CD4-positive, alpha-beta T cell treated with Interferon gamma for 1 hour (primary cell): Measurements from ENCODE around the gene PLA2G2D.

Source experiments
- DNase-seq: peaks from one replicate; pipeline ENCODE4 v3.0.0-alpha.2; 2020

PLA2G2D gene

DNA sequence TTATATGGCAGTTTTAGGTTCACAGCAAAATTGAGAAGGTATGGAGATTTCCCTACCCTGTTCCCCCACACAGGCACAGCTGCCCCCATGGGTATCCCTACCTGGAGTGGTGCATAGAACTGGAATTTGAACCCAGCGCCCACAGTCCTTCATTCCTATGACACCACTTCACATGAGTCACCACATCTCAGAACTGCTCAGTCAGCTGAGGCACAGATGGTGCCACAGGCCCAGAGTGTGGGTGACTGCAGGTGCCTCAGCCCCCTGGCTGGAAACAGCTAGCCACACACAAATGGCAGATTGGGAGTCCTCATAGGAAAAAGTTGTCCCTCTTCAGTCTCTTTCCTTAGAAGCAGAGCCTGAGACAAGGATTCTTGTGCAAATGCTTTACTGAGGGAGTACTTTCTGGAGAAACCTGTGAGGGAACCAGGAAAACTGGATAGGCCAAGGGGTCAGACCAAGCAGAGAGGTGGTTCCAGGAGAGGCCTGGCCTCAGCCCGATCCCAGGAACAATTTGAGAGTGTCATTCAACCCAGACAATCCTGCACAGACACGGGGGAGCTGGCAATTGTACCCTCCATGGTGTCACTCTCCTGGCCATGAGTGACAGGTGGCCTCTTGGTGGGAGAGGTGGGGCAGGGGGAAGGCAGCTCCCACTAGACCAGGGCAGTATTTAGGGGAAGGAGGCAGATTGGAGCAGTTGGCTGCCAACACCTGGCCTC is 6.9 kb downstream of the PLA2G2D start:
- DNase-seq: no peak

DNA sequence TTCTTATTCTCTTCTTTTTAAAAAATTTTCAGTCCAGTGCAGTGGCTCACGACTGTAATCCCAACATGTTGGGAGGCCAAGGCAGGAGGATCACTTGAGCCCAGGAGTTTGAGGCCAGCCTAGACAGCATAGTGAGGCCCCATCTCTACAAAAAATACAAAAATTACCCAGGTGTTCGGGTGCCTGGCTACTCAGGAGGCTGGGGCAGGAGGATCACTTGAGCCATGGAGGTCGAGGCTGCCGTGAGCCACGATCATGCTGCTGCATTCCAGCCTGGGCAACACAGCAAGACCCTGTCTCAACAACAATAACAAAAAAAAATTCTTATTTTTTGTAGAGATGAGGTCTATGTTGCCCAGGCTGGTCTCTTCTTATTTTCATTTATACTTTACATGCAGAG is 7.9 kb downstream of the PLA2G2D start:
- DNase-seq: no peak

DNA sequence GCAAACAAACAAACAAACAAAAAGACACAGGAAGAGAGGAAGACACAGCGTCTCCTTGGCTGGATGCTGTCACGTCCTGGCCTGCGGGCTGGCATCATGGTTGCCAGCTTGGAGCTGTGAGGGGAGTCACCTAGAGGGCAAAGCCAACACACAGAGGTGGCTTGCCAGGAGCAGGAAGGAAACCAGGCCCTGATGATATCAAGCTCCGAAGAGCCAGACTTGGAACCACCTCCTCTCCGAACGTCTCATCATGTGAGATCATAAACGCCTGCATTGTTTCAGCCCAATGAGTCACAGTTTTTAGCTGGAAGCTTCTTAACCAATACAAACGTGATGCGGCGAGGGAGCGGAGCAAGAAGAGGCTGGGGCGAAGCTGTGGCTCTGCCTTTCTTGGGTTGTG is 8.7 kb downstream of the PLA2G2D start:
- no peak for DNase-seq

- DNase-seq: no peak
Observed at GRCh38 chr1:20109223-20109856, 10.0 kb downstream of the PLA2G2D start.

DNA sequence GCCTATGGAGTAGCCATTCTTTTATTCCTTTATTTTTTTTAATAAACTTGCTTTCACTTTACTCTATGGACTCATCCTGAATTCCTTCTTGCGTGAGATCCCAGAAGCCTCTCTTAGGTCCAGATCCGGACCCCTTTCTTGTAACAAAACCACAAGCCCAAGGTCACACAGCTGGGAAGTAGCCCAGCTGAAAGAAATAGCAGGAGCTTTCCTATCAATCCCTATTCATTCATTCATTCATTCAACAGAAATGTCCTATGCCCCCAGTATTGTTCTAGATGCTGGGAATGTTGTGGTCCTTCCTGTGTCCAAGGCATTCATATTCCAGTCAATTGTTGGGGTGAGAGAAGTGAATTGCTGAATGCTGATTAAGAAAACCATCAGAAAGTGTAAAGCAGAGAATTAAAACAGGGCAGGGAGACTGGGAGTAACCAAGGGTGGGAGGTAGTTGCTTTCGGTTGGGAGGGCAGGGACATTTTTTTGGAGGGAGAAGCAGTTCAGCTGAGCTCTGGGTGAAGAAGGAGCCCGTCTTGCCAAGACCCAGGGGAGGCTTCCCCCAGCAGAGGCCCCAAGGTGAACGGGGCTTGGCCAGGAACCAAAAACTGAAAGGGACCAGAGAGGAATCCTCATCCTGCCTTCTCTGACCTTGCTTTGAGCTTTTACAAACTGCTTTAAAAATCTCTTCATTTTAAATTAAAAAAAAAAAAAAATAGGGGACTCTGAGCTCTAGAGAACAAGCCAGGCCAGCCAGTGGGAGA is 10.8 kb downstream of the PLA2G2D start:
- DNase-seq: no peak

- DNase-seq: no peak
Observed at GRCh38 chr1:20107796-20108195, 11.5 kb downstream of the PLA2G2D start.

DNA sequence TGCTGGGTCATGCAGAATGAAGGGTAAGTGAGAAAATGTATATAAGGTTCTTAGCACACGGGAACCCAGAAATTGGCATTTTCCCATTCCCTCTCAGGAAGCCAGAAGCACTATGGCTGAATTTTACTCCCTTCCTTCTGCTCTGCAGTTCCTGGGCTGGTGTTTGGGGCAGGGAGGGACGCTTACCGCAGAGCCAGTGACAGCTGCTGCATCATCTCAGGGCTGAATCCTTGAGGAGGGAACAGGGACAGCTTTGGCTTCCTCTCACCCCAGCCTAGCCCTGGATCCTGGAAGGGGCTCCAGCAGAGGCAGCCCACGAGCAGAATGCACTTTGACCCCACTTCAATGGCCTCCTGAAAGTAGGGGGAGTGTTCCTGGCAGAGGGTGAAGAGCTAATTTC is 12.0 kb downstream of the PLA2G2D start:
- no peak for DNase-seq

DNA sequence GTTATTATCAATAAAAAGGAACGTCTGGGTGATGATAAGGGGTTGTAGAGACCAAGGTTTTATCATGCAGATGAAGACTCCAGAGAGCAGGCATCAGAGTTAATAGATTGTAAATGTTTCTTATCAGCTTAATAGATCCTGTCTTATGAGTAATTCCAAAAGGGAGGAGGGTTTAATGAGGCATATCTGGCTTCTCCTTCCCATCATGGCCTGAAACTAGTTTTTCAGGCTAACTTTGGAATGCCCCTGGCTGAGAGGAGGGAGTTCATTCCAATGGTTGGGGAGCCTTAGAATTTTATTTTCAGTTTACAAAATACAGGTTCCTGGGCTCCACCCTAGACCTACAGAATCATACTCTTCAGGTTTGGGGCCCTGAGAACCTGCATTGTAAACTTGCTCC is 13.5 kb downstream of the PLA2G2D start:
- DNase-seq: no peak

GRCh38 chr1:20102875-20103274 is 16.5 kb downstream of the PLA2G2D start:
- no peak for DNase-seq

DNA sequence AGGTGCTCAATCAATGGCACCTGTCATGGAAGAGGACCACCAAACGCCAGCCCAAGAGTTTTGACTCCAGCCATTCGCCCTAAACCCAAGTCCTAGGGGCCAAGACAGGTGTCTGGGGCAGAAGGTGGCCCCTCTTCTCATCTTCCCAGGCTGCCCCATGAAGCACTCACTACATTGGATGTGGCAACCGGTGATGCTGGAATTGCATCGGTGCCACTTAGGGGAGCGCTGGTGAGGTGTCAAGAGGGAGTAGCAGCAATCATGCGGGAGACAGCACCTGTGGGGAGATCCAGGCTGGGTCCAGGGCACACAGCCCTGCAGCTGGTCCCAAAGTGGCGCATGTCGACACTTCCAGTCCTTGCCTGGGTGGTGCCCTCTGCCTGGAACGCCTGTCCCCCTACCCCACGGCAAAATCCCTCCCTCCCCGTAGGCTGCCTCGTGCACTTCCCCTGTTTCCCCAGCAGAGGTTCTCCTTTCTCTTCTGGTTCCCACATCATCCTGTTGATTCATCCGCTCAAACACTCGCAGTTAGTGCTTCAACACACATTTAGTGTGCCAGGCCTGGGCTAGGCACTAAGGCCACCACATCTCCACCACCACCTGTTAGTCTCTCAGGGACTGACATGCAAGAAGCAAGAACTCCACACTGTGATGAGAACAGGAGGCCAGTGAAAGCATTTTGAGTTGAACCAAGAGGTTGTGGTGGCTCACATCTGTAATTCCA is 18.5 kb downstream of the PLA2G2D start:
- peak; percentile 40 for DNase-seq

DNA sequence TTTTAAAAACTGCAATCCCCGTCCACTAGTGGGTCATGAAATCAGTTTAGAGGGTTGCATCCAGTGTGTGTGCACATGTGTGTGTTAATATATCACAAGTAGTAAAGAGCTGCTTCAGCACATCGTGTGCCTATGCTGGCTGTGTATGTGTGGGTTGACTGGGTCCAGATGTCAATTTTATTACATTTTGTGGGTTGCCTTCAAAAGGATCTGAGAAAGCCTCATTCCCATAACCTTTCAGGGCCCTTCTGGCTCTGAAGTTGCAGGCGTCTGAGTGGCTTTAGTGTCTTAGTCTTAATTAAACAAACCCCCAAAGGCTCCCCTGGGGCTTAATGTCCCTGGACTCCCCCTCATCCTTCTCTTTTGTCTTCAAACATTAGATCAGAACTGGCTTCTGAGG is 19.8 kb downstream of the PLA2G2D start:
- DNase-seq: no peak

GRCh38 chr1:20096840-20097447 is 22.4 kb downstream of the PLA2G2D start:
- no peak for DNase-seq

DNA sequence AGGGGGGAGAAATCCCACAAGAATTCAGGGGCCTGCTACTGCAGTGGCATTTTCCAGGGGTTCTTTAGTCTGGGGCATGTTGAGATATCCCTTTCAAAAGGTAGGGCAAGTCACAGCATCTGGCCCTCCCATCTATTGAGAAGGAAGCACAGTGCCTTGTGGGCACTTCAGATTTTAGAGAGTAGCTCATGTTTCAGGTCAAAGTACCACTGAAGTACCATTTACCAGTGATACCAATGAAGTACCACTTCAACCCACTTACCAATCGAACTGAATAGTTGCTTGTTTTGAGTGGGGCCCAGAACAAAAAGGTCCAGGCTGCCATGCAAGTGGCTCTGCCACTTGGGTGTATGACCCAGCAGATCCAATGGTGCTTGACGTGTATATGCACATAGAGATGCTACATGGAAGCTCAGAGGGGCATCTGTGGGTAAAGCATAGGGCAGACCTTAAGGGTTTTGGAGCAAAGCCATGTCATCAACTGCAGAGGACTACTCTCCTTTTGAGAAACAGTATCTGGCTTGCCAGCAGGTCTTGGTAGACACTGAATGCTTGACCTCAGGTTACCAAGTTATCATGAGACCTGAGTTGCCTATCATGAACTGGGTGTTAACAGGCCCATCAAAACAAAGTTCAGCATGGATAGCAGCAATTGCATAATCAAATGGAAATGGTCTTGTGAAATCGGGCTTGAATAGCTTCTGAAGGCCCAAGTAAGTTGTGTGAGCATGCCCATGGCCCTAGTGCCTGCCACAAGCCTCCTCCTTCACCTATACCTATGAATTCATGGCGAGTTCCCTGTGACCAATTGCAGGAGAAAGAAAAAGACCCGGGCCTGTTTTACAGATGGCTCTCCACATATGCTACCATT is 23.5 kb downstream of the PLA2G2D start:
- no peak for DNase-seq

DNA sequence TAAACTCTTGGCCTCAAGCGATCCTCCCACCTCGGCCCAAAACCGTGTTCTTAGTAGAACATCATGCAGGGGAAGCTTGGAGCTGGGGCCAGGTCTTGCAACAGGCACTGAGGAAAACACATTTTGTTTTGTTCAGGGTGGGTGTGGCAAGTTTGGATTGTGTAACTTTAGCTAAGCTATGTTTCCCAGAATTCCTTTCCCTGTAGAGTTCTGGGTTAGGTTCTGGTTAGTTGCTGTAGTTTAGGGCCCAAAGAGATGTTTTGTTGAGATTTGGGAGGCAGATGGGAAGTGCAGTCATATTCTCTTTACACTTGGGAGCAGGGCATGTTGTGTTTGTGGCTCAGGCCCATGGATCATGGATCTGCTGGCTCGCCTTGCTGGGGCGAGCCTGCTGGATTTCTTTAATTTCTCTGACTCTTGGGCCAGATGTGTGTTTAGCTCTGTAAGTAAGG is 25.4 kb downstream of the PLA2G2D start:
- no peak for DNase-seq

- DNase-seq: no peak
Observed at GRCh38 chr1:20093303-20093702, 26.0 kb downstream of the PLA2G2D start.

GRCh38 chr1:20090641-20091040 is 28.7 kb downstream of the PLA2G2D start:
- DNase-seq: no peak

- DNase-seq: no peak
Observed at GRCh38 chr1:20090119-20090518, 29.2 kb downstream of the PLA2G2D start.

- DNase-seq: no peak
Observed at GRCh38 chr1:20089328-20090077, 29.8 kb downstream of the PLA2G2D start.

- DNase-seq: no peak
Observed at GRCh38 chr1:20087668-20088067, 31.7 kb downstream of the PLA2G2D start.

DNA sequence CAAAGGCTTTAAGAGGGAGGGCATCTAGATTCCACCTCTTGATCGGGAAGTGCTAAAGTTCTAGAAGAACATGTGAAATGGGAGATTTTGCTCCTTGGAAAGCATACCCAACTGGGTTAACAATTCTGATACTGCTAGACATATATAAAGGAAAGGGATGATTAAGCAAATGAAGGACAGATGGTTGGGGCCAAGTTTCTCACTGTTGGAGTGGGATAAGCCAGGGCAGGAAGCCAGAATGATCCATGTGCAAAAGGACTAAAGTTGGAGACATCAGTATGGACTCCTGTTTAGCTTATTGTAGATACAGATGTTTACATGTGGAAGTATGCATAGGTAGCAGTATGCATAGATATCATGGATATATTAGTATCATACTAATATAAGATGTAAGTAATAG is 32.5 kb downstream of the PLA2G2D start:
- no peak for DNase-seq
